Kidney epithelial cell (primary cell): ENCODE results near the gene ADGRF4. TPM values are rescaled to one million over a fixed set of nuclear protein-coding genes. Genes with fewer than 3 reads are reported as not detected.

ENCODE experiments used
- DNase-seq: peaks from one replicate; pipeline ENCODE4 v3.0.0-alpha.2; 2010; ENCODE audit warnings: low read depth
- H3K27me3 ChIP-seq: 2 replicates; pipeline ENCODE4 v1.6.0; 2011; ENCODE audit warnings: low read length; ENCODE audit not compliant: control insufficient read depth, insufficient read depth
- H3K36me3 ChIP-seq: 2 replicates; pipeline ENCODE4 v1.5.1; 2011; ENCODE audit warnings: low read length; ENCODE audit not compliant: control insufficient read depth, insufficient read depth
- H3K4me3 ChIP-seq: 2 replicates; pipeline ENCODE4 v1.5.1; 2011; ENCODE audit warnings: low read depth, mild to moderate bottlenecking, control low read depth, low read length
- total RNA-seq: library from RNA; depleted of rRNA; stranded (reverse); fragments of >200 nt; gene quantifications from 2 replicates; pipeline ENCODE4 v1.2.3, GENCODE V29; 2015
- TF ChIP-seq, protein P1 (sequence below): IDR thresholded peaks from 2 replicates; pipeline ENCODE4 v1.5.1; 2011; ENCODE audit warnings: mild to moderate bottlenecking, moderate library complexity, low read length, control low read depth, inconsistent platforms; ENCODE audit not compliant: insufficient read depth, poor library complexity, severe bottlenecking

ADGRF4 gene
- total RNA-seq, 1 donor from 2014 or later: 7.7 TPM

DNA sequence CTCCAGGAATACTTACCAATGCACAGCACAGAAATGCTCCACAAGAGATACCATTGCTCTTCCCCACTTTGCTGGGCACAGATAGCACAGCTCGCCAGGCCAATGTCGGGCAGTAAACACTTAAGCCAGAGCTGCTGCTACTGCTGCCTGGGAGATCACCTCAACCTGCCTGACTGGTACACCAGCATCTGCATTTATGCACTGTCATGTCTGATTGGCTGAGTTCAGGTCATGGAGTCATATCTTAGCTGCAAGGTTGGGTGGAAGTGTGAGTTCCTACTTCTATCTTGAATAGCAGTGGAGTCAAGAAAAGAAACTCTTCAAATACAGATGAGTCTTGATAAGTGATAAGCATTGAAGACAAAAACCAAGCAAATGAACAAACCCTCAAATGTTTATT is 10.9 kb upstream of the ADGRF4 start:
- TF ChIP-seq, protein P1, sequence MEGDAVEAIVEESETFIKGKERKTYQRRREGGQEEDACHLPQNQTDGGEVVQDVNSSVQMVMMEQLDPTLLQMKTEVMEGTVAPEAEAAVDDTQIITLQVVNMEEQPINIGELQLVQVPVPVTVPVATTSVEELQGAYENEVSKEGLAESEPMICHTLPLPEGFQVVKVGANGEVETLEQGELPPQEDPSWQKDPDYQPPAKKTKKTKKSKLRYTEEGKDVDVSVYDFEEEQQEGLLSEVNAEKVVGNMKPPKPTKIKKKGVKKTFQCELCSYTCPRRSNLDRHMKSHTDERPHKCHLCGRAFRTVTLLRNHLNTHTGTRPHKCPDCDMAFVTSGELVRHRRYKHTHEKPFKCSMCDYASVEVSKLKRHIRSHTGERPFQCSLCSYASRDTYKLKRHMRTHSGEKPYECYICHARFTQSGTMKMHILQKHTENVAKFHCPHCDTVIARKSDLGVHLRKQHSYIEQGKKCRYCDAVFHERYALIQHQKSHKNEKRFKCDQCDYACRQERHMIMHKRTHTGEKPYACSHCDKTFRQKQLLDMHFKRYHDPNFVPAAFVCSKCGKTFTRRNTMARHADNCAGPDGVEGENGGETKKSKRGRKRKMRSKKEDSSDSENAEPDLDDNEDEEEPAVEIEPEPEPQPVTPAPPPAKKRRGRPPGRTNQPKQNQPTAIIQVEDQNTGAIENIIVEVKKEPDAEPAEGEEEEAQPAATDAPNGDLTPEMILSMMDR: no peak
- DNase-seq: no peak
- Histone ChIP-seq H3K36me3 (no peaks in the 10 kb centered on the region), H3K27me3 (no peaks in the 10 kb centered on the region), H3K4me3 (no peak overlapping the region)

- TF ChIP-seq, protein P1: no peak
- no peaks in the 10 kb centered on the region for H3K27me3 ChIP-seq
- no peak for DNase-seq
- no peaks in the 10 kb centered on the region for H3K36me3 ChIP-seq
- no peak overlapping the region for H3K4me3 ChIP-seq
These were observed 8.2 kb upstream of the ADGRF4 start for GRCh38 chr6:47690214-47690613.

GRCh38 chr6:47690791-47691190 is 7.6 kb upstream of the ADGRF4 start:
- TF ChIP-seq, protein P1: no peak
- Histone ChIP-seq H3K36me3 (no peaks in the 10 kb centered on the region), H3K27me3 (no peaks in the 10 kb centered on the region), H3K4me3 (no peak overlapping the region)
- DNase-seq: no peak

DNA sequence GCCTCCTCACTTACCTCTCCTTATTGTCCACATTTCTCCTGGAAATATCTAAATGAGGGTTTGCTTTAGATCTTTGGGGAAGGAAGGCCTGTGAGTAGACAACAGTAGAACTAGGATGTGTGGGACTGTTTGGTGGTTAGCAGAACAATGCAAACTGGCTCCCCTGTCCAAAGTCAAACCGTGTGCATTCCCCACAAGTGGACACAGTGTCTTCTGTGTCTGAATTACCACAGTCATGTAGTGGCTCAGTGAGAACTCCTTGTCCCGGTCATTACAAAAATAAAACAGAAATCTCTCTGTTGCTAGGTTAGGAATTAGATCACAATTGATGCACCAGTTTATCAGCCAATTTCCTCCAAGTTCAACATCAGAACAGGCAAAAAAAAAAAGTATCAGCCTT is 455 bp upstream of the ADGRF4 start:
- TF ChIP-seq, protein P1: no peak
- no peak for DNase-seq
- no peaks in the 10 kb centered on the region for H3K36me3 ChIP-seq

GRCh38 chr6:47700053-47700452 is 1.7 kb downstream of the ADGRF4 start:
- Histone ChIP-seq H3K27me3 (no peaks in the 10 kb centered on the region), H3K36me3 (no peaks in the 10 kb centered on the region), H3K4me3 (no peak overlapping the region)
- TF ChIP-seq, protein P1: no peak
- DNase-seq: peak; percentile 84

More for the DNA sequence above, 455 bp upstream of the ADGRF4 start:
- no peak overlapping the region for H3K4me3 ChIP-seq
- H3K27me3 ChIP-seq: no peaks in the 10 kb centered on the region

DNA sequence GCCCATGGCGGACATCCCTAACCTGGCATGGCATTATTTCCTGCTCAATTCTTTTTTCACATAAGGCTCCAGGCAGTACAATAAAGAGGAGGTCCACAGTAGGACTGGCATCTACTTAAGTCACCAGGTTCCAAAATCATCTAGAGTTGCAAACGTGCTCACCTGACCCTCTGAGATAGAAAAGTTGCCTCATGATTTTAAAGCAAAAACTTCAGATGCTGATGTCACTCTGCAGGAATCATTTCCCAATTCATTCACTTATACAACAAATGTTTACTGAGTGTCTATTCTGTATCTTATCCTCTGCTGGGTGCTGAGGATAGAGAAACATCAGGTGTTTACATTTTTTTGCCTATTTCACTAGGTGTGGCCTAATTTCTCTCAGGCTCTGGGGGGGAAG is 2.2 kb downstream of the ADGRF4 start:
- Histone ChIP-seq H3K36me3 (no peaks in the 10 kb centered on the region), H3K27me3 (no peaks in the 10 kb centered on the region), H3K4me3 (no peak overlapping the region)
- TF ChIP-seq, protein P1: no peak
- no peak for DNase-seq
